ENCODE data around the gene RGPD8. TPM values are rescaled to one million over a fixed set of nuclear protein-coding genes. Genes with fewer than 3 reads are reported as not detected.

Gene RGPD8
- total and polyA plus RNA-seq, 2 experiments from 2014 or later, result 2.1 to 11.6 TPM

GRCh38 chr2:112340475-112341267 lies 92.8 kb downstream of the RGPD8 start:
- H3K4me1 ChIP-seq (ENCODE audit: insufficient read depth), result no peaks in the 10 kb centered on the region
- H3K9me2 ChIP-seq (ENCODE audit: insufficient read depth), result no peaks in the 10 kb centered on the region
- H3K27ac ChIP-seq, result no peak overlapping the region
- no peaks in the 10 kb centered on the region for H3K9me3 ChIP-seq (ENCODE audit: low read depth)
- H3K79me2 ChIP-seq (ENCODE audit: insufficient read depth), result no peaks in the 10 kb centered on the region
- no peaks in the 10 kb centered on the region for H3K27me3 ChIP-seq (replicated peaks; ENCODE audit: insufficient read depth)
- H3K36me3 ChIP-seq (ENCODE audit: low read depth), result no peaks in the 10 kb centered on the region
- H3K9ac ChIP-seq, result no peak overlapping the region
- DNase-seq, result no peak
- in situ Hi-C loops (cut with MboI), result no loop called here
- H3K4me3 ChIP-seq, result no peak overlapping the region
- 0 out of 2 replicates have a peak, but pooled peaks cover 9% of the 10 kb centered on the region for H3F3A ChIP-seq (ENCODE audit: insufficient read depth)
- no peak overlapping the region for H3K4me2 ChIP-seq (ENCODE audit: unreplicated experiment)
- no peak overlapping the region for H2AFZ ChIP-seq
- no peaks in the 10 kb centered on the region for H4K20me1 ChIP-seq (ENCODE audit: insufficient read depth)
- 84 to 85% methylated on average over 9 of the region's 9 CpGs for WGBS, 2 experiments (ENCODE audit: low coverage in 1 of 2, low lambda C conversion rate in 2 of 2, missing lambda C conversion rate in 2 of 2)
- TF ChIP-seq EZH2phosphoT487 (IDR thresholded peaks at IDR 0.05; ENCODE audit: insufficient read depth, low read depth) (no peak), EZH2 (IDR thresholded peaks at IDR 0.05; ENCODE audit: insufficient read depth, poor library complexity, severe bottlenecking) (no peak)

- no peak overlapping the region for H2AFZ ChIP-seq
- no peak for DNase-seq
- in situ Hi-C loops (cut with MboI), result no loop called here
- no peaks in the 10 kb centered on the region for H3K79me2 ChIP-seq (ENCODE audit: insufficient read depth)
- no peaks in the 10 kb centered on the region for H3K27me3 ChIP-seq (replicated peaks; ENCODE audit: insufficient read depth)
- H3K27ac ChIP-seq, result no peak overlapping the region
- no peaks in the 10 kb centered on the region for H3K4me1 ChIP-seq (ENCODE audit: insufficient read depth)
- no peaks in the 10 kb centered on the region for H3K9me3 ChIP-seq (ENCODE audit: low read depth)
- TF ChIP-seq EZH2phosphoT487 (IDR thresholded peaks at IDR 0.05; ENCODE audit: insufficient read depth, low read depth) (no peak), EZH2 (IDR thresholded peaks at IDR 0.05; ENCODE audit: insufficient read depth, poor library complexity, severe bottlenecking) (no peak)
- no peak overlapping the region for H3K4me2 ChIP-seq (ENCODE audit: unreplicated experiment)
- H3K9ac ChIP-seq, result no peak overlapping the region
- WGBS, 2 experiments (ENCODE audit: low coverage in 1 of 2, low lambda C conversion rate in 2 of 2, missing lambda C conversion rate in 2 of 2), result 58 to 65% methylated on average over 2 of the region's 2 CpGs
- no peaks in the 10 kb centered on the region for H3K9me2 ChIP-seq (ENCODE audit: insufficient read depth)
- no peak overlapping the region for H3K4me3 ChIP-seq
- 0 out of 2 replicates have a peak, but pooled peaks cover 9% of the 10 kb centered on the region for H3F3A ChIP-seq (ENCODE audit: insufficient read depth)
- H3K36me3 ChIP-seq (ENCODE audit: low read depth), result no peaks in the 10 kb centered on the region
- H4K20me1 ChIP-seq (ENCODE audit: insufficient read depth), result no peaks in the 10 kb centered on the region
These were observed 93.5 kb downstream of the RGPD8 start for GRCh38 chr2:112339986-112340385.

- H3K4me1 ChIP-seq (ENCODE audit: insufficient read depth), result no peaks in the 10 kb centered on the region
- H3F3A ChIP-seq (ENCODE audit: insufficient read depth), result no peaks in the 10 kb centered on the region
- no peaks in the 10 kb centered on the region for H3K9me2 ChIP-seq (ENCODE audit: insufficient read depth)
- no peak for DNase-seq
- H3K79me2 ChIP-seq (ENCODE audit: insufficient read depth), result no peaks in the 10 kb centered on the region
- H3K4me2 ChIP-seq (ENCODE audit: unreplicated experiment), result no peak overlapping the region
- no peaks in the 10 kb centered on the region for H3K36me3 ChIP-seq (ENCODE audit: low read depth)
- H3K27ac ChIP-seq, result no peak overlapping the region
- no peaks in the 10 kb centered on the region for H3K9me3 ChIP-seq (ENCODE audit: low read depth)
- no peaks in the 10 kb centered on the region for H3K27me3 ChIP-seq (replicated peaks; ENCODE audit: insufficient read depth)
- no peak overlapping the region for H3K9ac ChIP-seq
- in situ Hi-C loops (cut with MboI), result no loop called here
- no peak for TF ChIP-seq EZH2 (IDR thresholded peaks at IDR 0.05; ENCODE audit: insufficient read depth, poor library complexity, severe bottlenecking)
- no peak for TF ChIP-seq EZH2phosphoT487 (IDR thresholded peaks at IDR 0.05; ENCODE audit: insufficient read depth, low read depth)
- H3K4me3 ChIP-seq, result no peak overlapping the region
- no peak overlapping the region for H2AFZ ChIP-seq
- WGBS, 2 experiments (ENCODE audit: low coverage in 1 of 2, low lambda C conversion rate in 2 of 2, missing lambda C conversion rate in 2 of 2), result 88 to 96% methylated on average over 1 of the region's 1 CpG
- H4K20me1 ChIP-seq (ENCODE audit: insufficient read depth), result no peaks in the 10 kb centered on the region
These were observed 97.8 kb downstream of the RGPD8 start for GRCh38 chr2:112335600-112335999.

GRCh38 chr2:112332123-112332696 lies 101.2 kb downstream of the RGPD8 start:
- Histone ChIP-seq H3K9me3 (ENCODE audit: low read depth) (no peaks in the 10 kb centered on the region), H3K27me3 (replicated peaks; ENCODE audit: insufficient read depth) (no peaks in the 10 kb centered on the region), H2AFZ (no peak overlapping the region), H3K4me1 (ENCODE audit: insufficient read depth) (no peaks in the 10 kb centered on the region), H3K9ac (no peak overlapping the region), H3K9me2 (ENCODE audit: insufficient read depth) (no peaks in the 10 kb centered on the region), H3K4me2 (ENCODE audit: unreplicated experiment) (no peak overlapping the region), H3K4me3 (no peak overlapping the region), H4K20me1 (ENCODE audit: insufficient read depth) (no peaks in the 10 kb centered on the region), H3K27ac (no peak overlapping the region), H3K36me3 (ENCODE audit: low read depth) (no peaks in the 10 kb centered on the region), H3F3A (ENCODE audit: insufficient read depth) (no peaks in the 10 kb centered on the region), H3K79me2 (ENCODE audit: insufficient read depth) (no peaks in the 10 kb centered on the region)
- TF ChIP-seq EZH2phosphoT487 (IDR thresholded peaks at IDR 0.05; ENCODE audit: insufficient read depth, low read depth) (no peak), EZH2 (IDR thresholded peaks at IDR 0.05; ENCODE audit: insufficient read depth, poor library complexity, severe bottlenecking) (no peak)
- DNase-seq, result no peak
- WGBS, 2 experiments (ENCODE audit: low coverage in 1 of 2, low lambda C conversion rate in 2 of 2, missing lambda C conversion rate in 2 of 2), result 64 to 68% methylated on average over 5 of the region's 5 CpGs
- in situ Hi-C loops (cut with MboI), result no loop called here
